K562 (cell line): ENCODE results near the gene MARCKS. TPM values are rescaled to one million over a fixed set of nuclear protein-coding genes. Genes with fewer than 3 reads are reported as not detected.

Experiments used
- ATAC-seq: fragments of 200-7000 bp; cut with Tn5 transposase; 3 replicates; pipeline ENCODE4 v1.9.1; 2020; ENCODE audit warnings: moderate library complexity
- BruUV-seq: library from RNA; stranded (reverse); fragments of 400-500 nt; replicated peaks from 2 replicates; lab custom pipeline; 2021; lab: Mats Ljungman, UMichigan
- CTCF ChIA-PET: fragments of 300-600 bp; formaldehyde crosslinking; extraction: SDS; loops from one replicate; lab custom pipeline; 2021; ENCODE audit warnings: low intra/inter-chr PET ratio; lab: Yijun Ruan, JAX
- POLR2A ChIA-PET: fragments of 300-600, 350-650 bp; sonication (Branson Sonifier 250); formaldehyde crosslinking; extraction: SDS; loops from one replicate; lab custom pipeline; 2021; ENCODE audit warnings: antibody characterized with exemption, inconsistent platforms; lab: Yijun Ruan, JAX
- DNase-seq, 4 experiments: peaks; one replicate each; pipeline versions ENCODE4 v3.0.0 to v3.0.0-alpha.2; 2011 to 2018; ENCODE audit warnings: low spot score in 3 of 4, mixed read lengths in 3 of 4; ENCODE audit errors: extremely low read depth in 1 of 4
- FAIRE-seq: peaks from 2 replicates; lab custom pipeline; 2011; peaks lifted over from hg19 to GRCh38; lab: Jason Lieb, UNC
- H2AFZ ChIP-seq: 2 replicates; pipeline ENCODE4 v1.6.0; 2011; ENCODE audit warnings: low read depth, low read length, control low read depth, inconsistent platforms
- H3K27ac ChIP-seq: fragments of 200-600 bp; 3 replicates; pipeline ENCODE4 v1.8.0; 2011; ENCODE audit warnings: low read depth, mild to moderate bottlenecking, control low read depth, inconsistent platforms, low read length, moderate library complexity, mixed read lengths; ENCODE audit errors: extremely low read depth
- H3K27me3 ChIP-seq, 2 experiments: fragments of 300-600 bp in 1 of 2; 2 replicates in 1 of 2; 3 replicates in 1 of 2; pipeline versions ENCODE4 v1.6.0 to v1.8.0; 2011; ENCODE audit warnings: inconsistent platforms in 2 of 2, low read length in 2 of 2, mild to moderate bottlenecking in 1 of 2, mixed read lengths in 1 of 2, moderate library complexity in 1 of 2; ENCODE audit not compliant: control insufficient read depth in 2 of 2, insufficient read depth in 2 of 2
- H3K36me3 ChIP-seq: fragments of 300-600 bp; 3 replicates; pipeline ENCODE4 v1.8.0; 2011; ENCODE audit warnings: mild to moderate bottlenecking, low read length, inconsistent platforms; ENCODE audit not compliant: control insufficient read depth, insufficient read depth
- H3K4me1 ChIP-seq, 2 experiments: fragments of 200-600 bp in 1 of 2; replicated peaks in 1 of 2; 2 replicates in 1 of 2; 3 replicates in 1 of 2; pipeline versions ENCODE4 v1.5.1 to v1.8.0; 2011; ENCODE audit warnings: inconsistent platforms in 2 of 2, low read length in 2 of 2, mild to moderate bottlenecking in 1 of 2, mixed read lengths in 1 of 2, moderate library complexity in 1 of 2; ENCODE audit not compliant: control insufficient read depth in 2 of 2, insufficient read depth in 2 of 2
- H3K4me2 ChIP-seq: 2 replicates; pipeline ENCODE4 v1.6.1; 2011; ENCODE audit warnings: low read length, control low read depth, inconsistent platforms, mixed read lengths; ENCODE audit not compliant: insufficient read depth
- H3K4me3 ChIP-seq: fragments of 200-600 bp; sonication (generic), shearing (Covaris generic); 2 replicates; pipeline ENCODE4 v1.5.1; 2016; ENCODE audit warnings: control low read depth, inconsistent platforms
- H3K79me2 ChIP-seq: fragments of 200-600 bp; 3 replicates; pipeline ENCODE4 v1.8.0; 2011; ENCODE audit warnings: low read length, inconsistent platforms; ENCODE audit not compliant: control insufficient read depth, insufficient read depth
- H3K9ac ChIP-seq, 2 experiments: 2 replicates each; pipeline versions ENCODE4 v1.6.0 to v1.6.1; 2011; ENCODE audit warnings: low read depth in 2 of 2, low read length in 2 of 2, control low read depth in 1 of 2, inconsistent platforms in 1 of 2, mild to moderate bottlenecking in 1 of 2, mixed read lengths in 1 of 2; ENCODE audit not compliant: insufficient read depth in 1 of 2
- H3K9me1 ChIP-seq: one replicate; pipeline ENCODE4 v1.6.0; 2011; ENCODE audit warnings: inconsistent platforms, mild to moderate bottlenecking, low read length, moderate library complexity; ENCODE audit not compliant: control insufficient read depth, insufficient read depth
- H3K9me3 ChIP-seq: replicated peaks from 2 replicates; pipeline ENCODE4 v1.5.1; 2011; ENCODE audit warnings: low read depth, low read length, inconsistent platforms; ENCODE audit not compliant: control insufficient read depth, insufficient read depth
- H4K20me1 ChIP-seq: replicated peaks from 2 replicates; pipeline ENCODE4 v1.6.1; 2011; ENCODE audit warnings: low read length, inconsistent platforms, mixed read lengths; ENCODE audit not compliant: control insufficient read depth, insufficient read depth
- ARID1B ChIP-seq: fragments of 450-650 bp; IDR thresholded peaks from 2 replicates; pipeline ENCODE4 v1.6.1; 2016; ENCODE audit warnings: antibody characterized with exemption, mild to moderate bottlenecking, inconsistent platforms
- CEBPG ChIP-seq, 3 experiments: fragments of 200-800 bp in 1 of 3; sonication (Bioruptor generic) in 1 of 3; sonication (generic) in 1 of 3; formaldehyde crosslinking in 1 of 3; IDR thresholded peaks in 2 of 3; conservative IDR thresholded peaks in 1 of 3; 2 replicates each; pipeline versions ENCODE4 v1.6.1 to v1.8.0; 2016 to 2022; ENCODE audit warnings: missing compliant biosample characterization in 2 of 3, missing genetic modification characterization in 2 of 3, mild to moderate bottlenecking in 1 of 3, missing genetic modification reagents in 1 of 3
- ETS2 ChIP-seq: IDR thresholded peaks from 2 replicates; pipeline ENCODE4 v1.6.1; 2016; ENCODE audit warnings: borderline replicate concordance, missing genetic modification characterization, mild to moderate bottlenecking, moderate library complexity, missing compliant biosample characterization; ENCODE audit not compliant: poor library complexity, severe bottlenecking
- HSF4 ChIP-seq: fragments of 250-450 bp; sonication (Bioruptor Pico); IDR thresholded peaks from 2 replicates; pipeline ENCODE4 v2.1.2; 2022; ENCODE audit warnings: mild to moderate bottlenecking, moderate library complexity, borderline replicate concordance
- TAF15 ChIP-seq: fragments of 200-400 bp; formaldehyde crosslinking; IDR thresholded peaks from 2 replicates; pipeline ENCODE4 v1.6.1; 2017; ENCODE audit warnings: mild to moderate bottlenecking, low read depth, low read length, moderate library complexity
- TRIM24 ChIP-seq, 2 experiments: fragments of 450-650 bp; IDR thresholded peaks; 2 replicates each; pipeline ENCODE4 v1.6.1; 2016
- ZNF589 ChIP-seq: fragments of 200-800 bp; sonication (Bioruptor generic); IDR thresholded peaks from 2 replicates; pipeline ENCODE4 v1.6.1; 2016; ENCODE audit warnings: low read depth, missing genetic modification characterization, missing compliant biosample characterization
- ZNF75A ChIP-seq: fragments of 450-650 bp; formaldehyde crosslinking; IDR thresholded peaks from 2 replicates; pipeline ENCODE4 v1.4.0; 2020; ENCODE audit warnings: mild to moderate bottlenecking
- WGBS: fragments of 100-300 bp; shearing (Covaris generic); methylation state at CpG from one replicate; pipeline ENCODE4 v1.1.6; 2016; ENCODE audit warnings: low coverage, mixed read lengths; ENCODE audit not compliant: insufficient coverage; ENCODE audit errors: missing lambda C conversion rate; 5-methylcytosine and 5-hydroxymethylcytosine counted together
- in situ Hi-C: fragments of 300-500 bp; cut with MboI; formaldehyde crosslinking; loops from 4 replicates; pipeline ENCODE4 v1.15.0; 2018; ENCODE audit warnings: inconsistent platforms, mixed read lengths
- intact Hi-C: fragments of 100-400 bp; cut with micrococcal nuclease; formaldehyde crosslinking; loops from 2 replicates; pipeline ENCODE4 v1.14.2; 2022
- polyA plus RNA-seq, 8 experiments: library from polyadenylated mRNA; depleted of rRNA in 4 of 8; stranded (reverse) in 5 of 8; unstranded in 3 of 8; fragments of >200 nt; fragmentation: Nextera tagmentation in 2 of 8; fragmentation: Illumina TruSeq in 1 of 8; extraction: Ambion mirVana in 2 of 8; extraction: Trizol in 1 of 8; gene quantifications; 2 replicates each; pipeline versions ENCODE4 v1.2.1 to v1.2.3, GENCODE V29; 2011 to 2014; ENCODE audit warnings: inconsistent platforms in 1 of 8, missing spikeins in 1 of 8
- total RNA-seq, 7 experiments: library from RNA; depleted of rRNA in 6 of 7; stranded (reverse); fragments of >200 nt in 6 of 7; fragmentation: Illumina TruSeq in 2 of 7; extraction: Trizol in 2 of 7; gene quantifications; 2 replicates each; pipeline versions ENCODE4 v1.2.1 to v1.2.3, GENCODE V29; 2011 to 2021; ENCODE audit warnings: low replicate concordance in 1 of 7
- TF ChIP-seq, protein P1 (sequence below): fragments of 450-650 bp; formaldehyde crosslinking; IDR thresholded peaks from 2 replicates; pipeline ENCODE4 v1.4.0; 2020; ENCODE audit warnings: mild to moderate bottlenecking, moderate library complexity
- TF ChIP-seq, protein P2 (sequence below): sonication (generic); formaldehyde crosslinking; IDR thresholded peaks from 2 replicates; pipeline ENCODE4 v1.9.0; 2022; ENCODE audit warnings: mild to moderate bottlenecking, missing genetic modification reagents
- TF ChIP-seq, protein P3 (sequence below), 2 experiments: fragments of 450-650 bp in 1 of 2; sonication (generic) in 1 of 2; formaldehyde crosslinking in 1 of 2; IDR thresholded peaks in 1 of 2; conservative IDR thresholded peaks in 1 of 2; 2 replicates each; pipeline versions ENCODE4 v1.6.1 to v1.8.1; 2016 to 2023; ENCODE audit warnings: mild to moderate bottlenecking in 2 of 2, moderate library complexity in 2 of 2, inconsistent platforms in 1 of 2, missing genetic modification reagents in 1 of 2
- TF ChIP-seq, protein P4 (sequence below): fragments of 250-450 bp; sonication (Bioruptor Pico); IDR thresholded peaks from 2 replicates; pipeline ENCODE4 v1.4.0; 2020; ENCODE audit warnings: mild to moderate bottlenecking, moderate library complexity
- TF ChIP-seq, protein P5 (sequence below): fragments of 450-650 bp; formaldehyde crosslinking; IDR thresholded peaks from 2 replicates; pipeline ENCODE4 v1.4.0; 2022; ENCODE audit warnings: mild to moderate bottlenecking, moderate library complexity

The MARCKS gene
- total and polyA plus RNA-seq, 9 of the 15 experiments (the other 6 are each of a cell fraction or from before 2014, with no cell fraction given) = 0.15 to 2.7 (median 1.0) TPM

DNA sequence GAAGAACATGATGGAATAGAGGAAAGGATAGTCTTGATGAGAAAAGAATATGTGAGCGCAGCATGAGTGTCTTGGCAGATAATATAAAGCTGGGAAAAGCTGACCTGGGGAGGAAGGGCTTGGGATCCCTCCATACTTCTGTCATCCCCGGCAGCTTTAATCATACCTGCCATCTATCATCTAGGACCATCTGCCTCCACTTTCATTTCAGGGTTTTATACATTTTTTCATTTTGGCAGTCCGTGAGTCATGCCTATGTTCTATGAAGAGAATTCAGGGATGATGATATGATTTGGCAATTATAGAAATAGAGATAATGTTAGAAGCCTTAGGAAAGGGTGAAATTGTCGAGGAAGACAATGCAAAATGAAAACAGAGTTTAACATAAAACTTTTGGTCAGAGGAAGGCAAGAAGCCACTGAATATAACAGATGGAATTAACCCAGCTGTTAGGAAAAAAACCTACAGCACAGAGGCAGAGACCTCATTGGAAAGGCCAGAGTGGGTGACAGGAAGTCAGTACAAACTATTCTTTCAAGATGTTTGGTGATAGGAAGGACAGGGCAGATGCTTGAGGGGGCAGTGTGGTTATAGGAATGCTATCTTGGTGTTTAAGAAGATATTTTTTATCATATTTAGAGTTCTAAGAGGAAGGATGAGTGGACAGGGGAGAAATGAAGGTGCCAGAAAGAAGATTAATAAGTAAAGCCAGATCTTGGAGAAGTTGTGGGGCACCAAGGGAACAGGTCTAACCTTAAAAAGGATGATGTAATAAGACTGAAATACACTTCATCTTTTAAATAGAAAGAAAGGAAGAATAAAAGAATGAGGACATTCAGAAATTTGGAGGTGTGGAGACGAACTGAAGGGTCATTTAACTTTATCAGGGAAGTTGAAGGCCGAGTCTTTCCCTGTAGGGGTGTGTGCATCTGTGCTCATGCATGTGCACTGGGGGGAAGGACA is 37.8 kb downstream of the MARCKS start:
- peak; percentile 68 for ATAC-seq
- ChIA-PET CTCF (no interaction called here), POLR2A (no interaction called here)
- DNase-seq = no peak
- Histone ChIP-seq H3K27ac (no peak overlapping the region), H3K27me3 (no peaks in the 10 kb centered on the region), H3K79me2 (no peaks in the 10 kb centered on the region), H3K4me1 (no peaks in the 10 kb centered on the region), H3K4me2 (no peak overlapping the region), H2AFZ (no peak overlapping the region), H4K20me1 (no peaks in the 10 kb centered on the region), H3K9me3 (no peaks in the 10 kb centered on the region), H3K36me3 (no peaks in the 10 kb centered on the region), H3K4me3 (no peak overlapping the region), H3K9ac (no peak overlapping the region), H3K9me1 (no peaks in the 10 kb centered on the region)
- intact Hi-C loops = no loop called here
- WGBS = 9% methylated on average over 6 of the region's 6 CpGs
- in situ Hi-C loops = no loop called here
- no peak for FAIRE-seq
- BruUV-seq = no TSS peak
- TF ChIP-seq TRIM24 (IDR thresholded peaks at IDR 0.05) (peak; percentile 7 to 59; a peak in 2 of 4 replicates), ARID1B (peak; percentile 31; the same call in 1 of the 2 replicates), ZNF75A (CRISPR knock-in tag) (no peak), ETS2 (tag) (no peak), HSF4 (no peak), TAF15 (no peak), ZNF589 (CRISPR knock-in tag) (0 out of 2 replicates have a peak, but pooled peaks have one; percentile 44), CEBPG (CRISPR knock-in tag; IDR thresholded peaks at IDR 0.05) (no peak), CEBPG (tag; conservative IDR thresholded peaks at IDR 0.05 in 1 of 2, IDR thresholded peaks at IDR 0.05 in 1 of 2) (peak in 1 of 2 experiments; percentile 71; a peak in 2 of 4 replicates)
- TF ChIP-seq, protein P1, sequence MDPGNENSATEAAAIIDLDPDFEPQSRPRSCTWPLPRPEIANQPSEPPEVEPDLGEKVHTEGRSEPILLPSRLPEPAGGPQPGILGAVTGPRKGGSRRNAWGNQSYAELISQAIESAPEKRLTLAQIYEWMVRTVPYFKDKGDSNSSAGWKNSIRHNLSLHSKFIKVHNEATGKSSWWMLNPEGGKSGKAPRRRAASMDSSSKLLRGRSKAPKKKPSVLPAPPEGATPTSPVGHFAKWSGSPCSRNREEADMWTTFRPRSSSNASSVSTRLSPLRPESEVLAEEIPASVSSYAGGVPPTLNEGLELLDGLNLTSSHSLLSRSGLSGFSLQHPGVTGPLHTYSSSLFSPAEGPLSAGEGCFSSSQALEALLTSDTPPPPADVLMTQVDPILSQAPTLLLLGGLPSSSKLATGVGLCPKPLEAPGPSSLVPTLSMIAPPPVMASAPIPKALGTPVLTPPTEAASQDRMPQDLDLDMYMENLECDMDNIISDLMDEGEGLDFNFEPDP = no peak
- TF ChIP-seq, protein P2, sequence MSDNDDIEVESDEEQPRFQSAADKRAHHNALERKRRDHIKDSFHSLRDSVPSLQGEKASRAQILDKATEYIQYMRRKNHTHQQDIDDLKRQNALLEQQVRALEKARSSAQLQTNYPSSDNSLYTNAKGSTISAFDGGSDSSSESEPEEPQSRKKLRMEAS (CRISPR knock-in tag) = no peak
- TF ChIP-seq, protein P3, sequence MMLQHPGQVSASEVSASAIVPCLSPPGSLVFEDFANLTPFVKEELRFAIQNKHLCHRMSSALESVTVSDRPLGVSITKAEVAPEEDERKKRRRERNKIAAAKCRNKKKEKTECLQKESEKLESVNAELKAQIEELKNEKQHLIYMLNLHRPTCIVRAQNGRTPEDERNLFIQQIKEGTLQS (IDR thresholded peaks at IDR 0.05) = peak; percentile 51
- TF ChIP-seq, protein P3 (CRISPR knock-in tag; conservative IDR thresholded peaks at IDR 0.05) = no peak
- TF ChIP-seq, protein P4, sequence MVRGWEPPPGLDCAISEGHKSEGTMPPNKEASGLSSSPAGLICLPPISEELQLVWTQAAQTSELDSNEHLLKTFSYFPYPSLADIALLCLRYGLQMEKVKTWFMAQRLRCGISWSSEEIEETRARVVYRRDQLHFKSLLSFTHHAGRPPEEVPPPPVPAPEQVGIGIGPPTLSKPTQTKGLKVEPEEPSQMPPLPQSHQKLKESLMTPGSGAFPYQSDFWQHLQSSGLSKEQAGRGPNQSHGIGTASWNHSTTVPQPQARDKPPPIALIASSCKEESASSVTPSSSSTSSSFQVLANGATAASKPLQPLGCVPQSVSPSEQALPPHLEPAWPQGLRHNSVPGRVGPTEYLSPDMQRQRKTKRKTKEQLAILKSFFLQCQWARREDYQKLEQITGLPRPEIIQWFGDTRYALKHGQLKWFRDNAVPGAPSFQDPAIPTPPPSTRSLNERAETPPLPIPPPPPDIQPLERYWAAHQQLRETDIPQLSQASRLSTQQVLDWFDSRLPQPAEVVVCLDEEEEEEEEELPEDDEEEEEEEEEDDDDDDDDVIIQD (CRISPR knock-in tag) = no peak
- TF ChIP-seq, protein P5, sequence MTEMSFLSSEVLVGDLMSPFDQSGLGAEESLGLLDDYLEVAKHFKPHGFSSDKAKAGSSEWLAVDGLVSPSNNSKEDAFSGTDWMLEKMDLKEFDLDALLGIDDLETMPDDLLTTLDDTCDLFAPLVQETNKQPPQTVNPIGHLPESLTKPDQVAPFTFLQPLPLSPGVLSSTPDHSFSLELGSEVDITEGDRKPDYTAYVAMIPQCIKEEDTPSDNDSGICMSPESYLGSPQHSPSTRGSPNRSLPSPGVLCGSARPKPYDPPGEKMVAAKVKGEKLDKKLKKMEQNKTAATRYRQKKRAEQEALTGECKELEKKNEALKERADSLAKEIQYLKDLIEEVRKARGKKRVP (CRISPR knock-in tag) = peak; percentile 57; the same call in 1 of the 2 replicates
